K562 (cell line): ENCODE data around the gene SPATA31C2. TPM values are rescaled to one million over a fixed set of nuclear protein-coding genes. Genes with fewer than 3 reads are reported as not detected.

ENCODE experiments used
- ATAC-seq: fragments of 200-7000 bp; cut with Tn5 transposase; 3 replicates; pipeline ENCODE4 v1.9.1; 2020; ENCODE audit warnings: moderate library complexity
- BruUV-seq: library from RNA; stranded (reverse); fragments of 400-500 nt; replicated peaks from 2 replicates; lab custom pipeline; 2021; lab: Mats Ljungman, UMichigan
- CTCF ChIA-PET: fragments of 300-600 bp; formaldehyde crosslinking; extraction: SDS; loops from one replicate; lab custom pipeline; 2021; ENCODE audit warnings: low intra/inter-chr PET ratio; lab: Yijun Ruan, JAX
- POLR2A ChIA-PET: fragments of 300-600, 350-650 bp; sonication (Branson Sonifier 250); formaldehyde crosslinking; extraction: SDS; loops from one replicate; lab custom pipeline; 2021; ENCODE audit warnings: antibody characterized with exemption, inconsistent platforms; lab: Yijun Ruan, JAX
- DNase-seq, 4 experiments: peaks; one replicate each; pipeline versions ENCODE4 v3.0.0 to v3.0.0-alpha.2; 2011 to 2018; ENCODE audit warnings: low spot score in 3 of 4, mixed read lengths in 3 of 4; ENCODE audit errors: extremely low read depth in 1 of 4
- FAIRE-seq: peaks from 2 replicates; lab custom pipeline; 2011; peaks lifted over from hg19 to GRCh38; lab: Jason Lieb, UNC
- H2AFZ ChIP-seq: 2 replicates; pipeline ENCODE4 v1.6.0; 2011; ENCODE audit warnings: low read depth, low read length, control low read depth, inconsistent platforms
- H3K27ac ChIP-seq: fragments of 200-600 bp; 3 replicates; pipeline ENCODE4 v1.8.0; 2011; ENCODE audit warnings: low read depth, mild to moderate bottlenecking, control low read depth, inconsistent platforms, low read length, moderate library complexity, mixed read lengths; ENCODE audit errors: extremely low read depth
- H3K27me3 ChIP-seq, 2 experiments: fragments of 300-600 bp in 1 of 2; 2 replicates in 1 of 2; 3 replicates in 1 of 2; pipeline versions ENCODE4 v1.6.0 to v1.8.0; 2011; ENCODE audit warnings: inconsistent platforms in 2 of 2, low read length in 2 of 2, mild to moderate bottlenecking in 1 of 2, mixed read lengths in 1 of 2, moderate library complexity in 1 of 2; ENCODE audit not compliant: control insufficient read depth in 2 of 2, insufficient read depth in 2 of 2
- H3K36me3 ChIP-seq: fragments of 300-600 bp; 3 replicates; pipeline ENCODE4 v1.8.0; 2011; ENCODE audit warnings: mild to moderate bottlenecking, low read length, inconsistent platforms; ENCODE audit not compliant: control insufficient read depth, insufficient read depth
- H3K4me1 ChIP-seq, 2 experiments: fragments of 200-600 bp in 1 of 2; replicated peaks in 1 of 2; 2 replicates in 1 of 2; 3 replicates in 1 of 2; pipeline versions ENCODE4 v1.5.1 to v1.8.0; 2011; ENCODE audit warnings: inconsistent platforms in 2 of 2, low read length in 2 of 2, mild to moderate bottlenecking in 1 of 2, mixed read lengths in 1 of 2, moderate library complexity in 1 of 2; ENCODE audit not compliant: control insufficient read depth in 2 of 2, insufficient read depth in 2 of 2
- H3K4me2 ChIP-seq: 2 replicates; pipeline ENCODE4 v1.6.1; 2011; ENCODE audit warnings: low read length, control low read depth, inconsistent platforms, mixed read lengths; ENCODE audit not compliant: insufficient read depth
- H3K4me3 ChIP-seq: fragments of 200-600 bp; sonication (generic), shearing (Covaris generic); 2 replicates; pipeline ENCODE4 v1.5.1; 2016; ENCODE audit warnings: control low read depth, inconsistent platforms
- H3K79me2 ChIP-seq: fragments of 200-600 bp; 3 replicates; pipeline ENCODE4 v1.8.0; 2011; ENCODE audit warnings: low read length, inconsistent platforms; ENCODE audit not compliant: control insufficient read depth, insufficient read depth
- H3K9ac ChIP-seq, 2 experiments: 2 replicates each; pipeline versions ENCODE4 v1.6.0 to v1.6.1; 2011; ENCODE audit warnings: low read depth in 2 of 2, low read length in 2 of 2, control low read depth in 1 of 2, inconsistent platforms in 1 of 2, mild to moderate bottlenecking in 1 of 2, mixed read lengths in 1 of 2; ENCODE audit not compliant: insufficient read depth in 1 of 2
- H3K9me1 ChIP-seq: one replicate; pipeline ENCODE4 v1.6.0; 2011; ENCODE audit warnings: inconsistent platforms, mild to moderate bottlenecking, low read length, moderate library complexity; ENCODE audit not compliant: control insufficient read depth, insufficient read depth
- H3K9me3 ChIP-seq: replicated peaks from 2 replicates; pipeline ENCODE4 v1.5.1; 2011; ENCODE audit warnings: low read depth, low read length, inconsistent platforms; ENCODE audit not compliant: control insufficient read depth, insufficient read depth
- H4K20me1 ChIP-seq: replicated peaks from 2 replicates; pipeline ENCODE4 v1.6.1; 2011; ENCODE audit warnings: low read length, inconsistent platforms, mixed read lengths; ENCODE audit not compliant: control insufficient read depth, insufficient read depth
- CHD1 ChIP-seq: fragments of 200-600 bp; sonication (generic); IDR thresholded peaks from one replicate; pipeline ENCODE4 v1.6.1; 2012; ENCODE audit warnings: mild to moderate bottlenecking, moderate library complexity, low read length, inconsistent platforms
- CSDE1 ChIP-seq, 2 experiments: fragments of 450-650 bp; IDR thresholded peaks; 2 replicates each; pipeline ENCODE4 v1.6.1; 2016; ENCODE audit warnings: mild to moderate bottlenecking in 1 of 2
- HDAC6 ChIP-seq: IDR thresholded peaks from 2 replicates; pipeline ENCODE4 v1.6.1; 2012; ENCODE audit warnings: low read depth, mild to moderate bottlenecking, control low read depth, inconsistent platforms, low read length, moderate library complexity
- LCOR ChIP-seq: sonication (generic); formaldehyde crosslinking; IDR thresholded peaks from 2 replicates; pipeline ENCODE4 v1.8.0; 2022; ENCODE audit warnings: mild to moderate bottlenecking, missing genetic modification reagents
- NBN ChIP-seq: fragments of 450-650 bp; IDR thresholded peaks from 2 replicates; pipeline ENCODE4 v1.6.1; 2016; ENCODE audit warnings: low read depth, mild to moderate bottlenecking
- NFIC ChIP-seq: fragments of 450-650 bp; IDR thresholded peaks from 2 replicates; pipeline ENCODE4 v1.6.1; 2017; ENCODE audit warnings: mild to moderate bottlenecking, inconsistent platforms
- PCBP2 ChIP-seq: fragments of 200-400 bp; formaldehyde crosslinking; IDR thresholded peaks from 2 replicates; pipeline ENCODE4 v1.6.1; 2018; ENCODE audit warnings: low read length, low read depth, mild to moderate bottlenecking, moderate library complexity; ENCODE audit not compliant: poor library complexity, severe bottlenecking
- PHTF2 ChIP-seq: fragments of 250-450 bp; sonication (Bioruptor Pico); IDR thresholded peaks from 2 replicates; pipeline ENCODE4 v1.5.0; 2021; ENCODE audit warnings: mild to moderate bottlenecking
- RBM15 ChIP-seq: fragments of 200-400 bp; formaldehyde crosslinking; IDR thresholded peaks from 2 replicates; pipeline ENCODE4 v1.6.1; 2018; ENCODE audit warnings: mild to moderate bottlenecking, low read length, moderate library complexity; ENCODE audit not compliant: insufficient read depth
- RFX5 ChIP-seq: IDR thresholded peaks from 2 replicates; pipeline ENCODE4 v1.6.1; 2011; ENCODE audit warnings: low read depth, mild to moderate bottlenecking, improper control_type of control experiment, low read length
- SUPT5H ChIP-seq: fragments of 450-650 bp; IDR thresholded peaks from 2 replicates; pipeline ENCODE4 v1.6.1; 2016
- ZNF134 ChIP-seq: fragments of 250-450 bp; sonication (Bioruptor Pico); conservative IDR thresholded peaks from 2 replicates; pipeline ENCODE4 v1.4.0; 2020
- ZNF253 ChIP-seq: fragments of 250-450 bp; sonication (Bioruptor Pico); conservative IDR thresholded peaks from 2 replicates; pipeline ENCODE4 v1.6.1; 2021; ENCODE audit warnings: mild to moderate bottlenecking
- ZNF785 ChIP-seq: fragments of 250-450 bp; sonication (Bioruptor Pico); IDR thresholded peaks from 2 replicates; pipeline ENCODE4 v1.4.0; 2020; ENCODE audit warnings: mild to moderate bottlenecking
- WGBS: fragments of 100-300 bp; shearing (Covaris generic); methylation state at CpG from one replicate; pipeline ENCODE4 v1.1.6; 2016; ENCODE audit warnings: low coverage, mixed read lengths; ENCODE audit not compliant: insufficient coverage; ENCODE audit errors: missing lambda C conversion rate; 5-methylcytosine and 5-hydroxymethylcytosine counted together
- in situ Hi-C: fragments of 300-500 bp; cut with MboI; formaldehyde crosslinking; loops from 4 replicates; pipeline ENCODE4 v1.15.0; 2018; ENCODE audit warnings: inconsistent platforms, mixed read lengths
- intact Hi-C: fragments of 100-400 bp; cut with micrococcal nuclease; formaldehyde crosslinking; loops from 2 replicates; pipeline ENCODE4 v1.14.2; 2022
- polyA plus RNA-seq, 8 experiments: library from polyadenylated mRNA; depleted of rRNA in 4 of 8; stranded (reverse) in 5 of 8; unstranded in 3 of 8; fragments of >200 nt; fragmentation: Nextera tagmentation in 2 of 8; fragmentation: Illumina TruSeq in 1 of 8; extraction: Ambion mirVana in 2 of 8; extraction: Trizol in 1 of 8; gene quantifications; 2 replicates each; pipeline versions ENCODE4 v1.2.1 to v1.2.3, GENCODE V29; 2011 to 2014; ENCODE audit warnings: inconsistent platforms in 1 of 8, missing spikeins in 1 of 8
- total RNA-seq, 7 experiments: library from RNA; depleted of rRNA in 6 of 7; stranded (reverse); fragments of >200 nt in 6 of 7; fragmentation: Illumina TruSeq in 2 of 7; extraction: Trizol in 2 of 7; gene quantifications; 2 replicates each; pipeline versions ENCODE4 v1.2.1 to v1.2.3, GENCODE V29; 2011 to 2021; ENCODE audit warnings: low replicate concordance in 1 of 7
- TF ChIP-seq, protein P1 (sequence below), 2 experiments: fragments of 450-650 bp; IDR thresholded peaks; 2 replicates each; pipeline ENCODE4 v1.6.1; 2016
- TF ChIP-seq, protein P2 (sequence below): fragments of 450-650 bp; IDR thresholded peaks from 2 replicates; pipeline ENCODE4 v1.6.1; 2017; ENCODE audit warnings: mild to moderate bottlenecking, moderate library complexity
- TF ChIP-seq, protein P3 (sequence below): sonication (generic); formaldehyde crosslinking; IDR thresholded peaks from 2 replicates; pipeline ENCODE4 v1.8.0; 2022; ENCODE audit warnings: missing genetic modification reagents, mild to moderate bottlenecking, moderate library complexity, borderline replicate concordance

Gene SPATA31C2
- total and polyA plus RNA-seq, 9 of the 15 experiments (the other 6 are each of a cell fraction or from before 2014, with no cell fraction given), result 0.04 to 0.27 (median 0.16) TPM

DNA sequence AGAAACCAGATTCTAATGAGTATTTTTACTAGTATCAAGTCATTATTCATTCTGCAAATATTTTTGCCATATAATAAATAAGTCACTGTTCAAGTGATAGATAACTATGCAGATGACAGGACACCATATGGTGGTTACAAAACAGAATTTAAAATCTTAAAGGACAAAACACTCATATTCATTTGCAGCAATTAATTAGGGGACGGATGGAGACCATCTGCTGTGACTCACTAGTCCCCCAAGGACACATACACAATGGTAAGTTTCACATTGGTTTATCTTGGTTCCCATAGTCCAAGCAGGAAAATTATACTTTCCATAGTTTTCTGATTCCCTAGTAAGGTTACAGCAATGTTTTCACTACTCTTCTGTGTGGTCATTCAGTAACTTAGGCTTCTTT lies 28.4 kb upstream of the SPATA31C2 start:
- no peaks in the 10 kb centered on the region for H4K20me1 ChIP-seq
- H3K4me3 ChIP-seq, result no peak overlapping the region
- 22% methylated on average over 1 of the region's 1 CpG for WGBS
- no TSS peak for BruUV-seq
- no peak overlapping the region for H3K9ac ChIP-seq
- FAIRE-seq, result no peak
- intact Hi-C loops, result no loop called here
- no peak for ATAC-seq
- no peaks in the 10 kb centered on the region for H3K9me1 ChIP-seq
- in situ Hi-C loops, result no loop called here
- no peaks in the 10 kb centered on the region for H3K4me1 ChIP-seq
- H3K36me3 ChIP-seq, result no peaks in the 10 kb centered on the region
- DNase-seq, result no peak
- POLR2A ChIA-PET, result no interaction called here
- H3K79me2 ChIP-seq, result no peaks in the 10 kb centered on the region
- H2AFZ ChIP-seq, result no peak overlapping the region
- H3K4me2 ChIP-seq, result no peak overlapping the region
- H3K27me3 ChIP-seq, result no peaks in the 10 kb centered on the region
- CTCF ChIA-PET, result no interaction called here
- no peaks in the 10 kb centered on the region for H3K9me3 ChIP-seq
- no peak overlapping the region for H3K27ac ChIP-seq
- TF ChIP-seq CHD1 (no peak), NBN (no peak), LCOR (CRISPR knock-in tag) (no peak), CSDE1 (IDR thresholded peaks at IDR 0.05) (no peak), ZNF253 (CRISPR knock-in tag) (no peak), ZNF134 (CRISPR knock-in tag) (no peak), ZNF785 (no peak), NFIC (no peak), RBM15 (no peak), RFX5 (no peak), SUPT5H (no peak), PHTF2 (CRISPR knock-in tag) (no peak), PCBP2 (no peak), HDAC6 (no peak)
- TF ChIP-seq, protein P1, sequence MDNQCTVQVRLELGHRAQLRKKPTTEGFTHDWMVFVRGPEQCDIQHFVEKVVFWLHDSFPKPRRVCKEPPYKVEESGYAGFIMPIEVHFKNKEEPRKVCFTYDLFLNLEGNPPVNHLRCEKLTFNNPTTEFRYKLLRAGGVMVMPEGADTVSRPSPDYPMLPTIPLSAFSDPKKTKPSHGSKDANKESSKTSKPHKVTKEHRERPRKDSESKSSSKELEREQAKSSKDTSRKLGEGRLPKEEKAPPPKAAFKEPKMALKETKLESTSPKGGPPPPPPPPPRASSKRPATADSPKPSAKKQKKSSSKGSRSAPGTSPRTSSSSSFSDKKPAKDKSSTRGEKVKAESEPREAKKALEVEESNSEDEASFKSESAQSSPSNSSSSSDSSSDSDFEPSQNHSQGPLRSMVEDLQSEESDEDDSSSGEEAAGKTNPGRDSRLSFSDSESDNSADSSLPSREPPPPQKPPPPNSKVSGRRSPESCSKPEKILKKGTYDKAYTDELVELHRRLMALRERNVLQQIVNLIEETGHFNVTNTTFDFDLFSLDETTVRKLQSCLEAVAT (IDR thresholded peaks at IDR 0.05), result no peak
- TF ChIP-seq, protein P2, sequence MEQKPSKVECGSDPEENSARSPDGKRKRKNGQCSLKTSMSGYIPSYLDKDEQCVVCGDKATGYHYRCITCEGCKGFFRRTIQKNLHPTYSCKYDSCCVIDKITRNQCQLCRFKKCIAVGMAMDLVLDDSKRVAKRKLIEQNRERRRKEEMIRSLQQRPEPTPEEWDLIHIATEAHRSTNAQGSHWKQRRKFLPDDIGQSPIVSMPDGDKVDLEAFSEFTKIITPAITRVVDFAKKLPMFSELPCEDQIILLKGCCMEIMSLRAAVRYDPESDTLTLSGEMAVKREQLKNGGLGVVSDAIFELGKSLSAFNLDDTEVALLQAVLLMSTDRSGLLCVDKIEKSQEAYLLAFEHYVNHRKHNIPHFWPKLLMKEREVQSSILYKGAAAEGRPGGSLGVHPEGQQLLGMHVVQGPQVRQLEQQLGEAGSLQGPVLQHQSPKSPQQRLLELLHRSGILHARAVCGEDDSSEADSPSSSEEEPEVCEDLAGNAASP, result no peak
- TF ChIP-seq, protein P3, sequence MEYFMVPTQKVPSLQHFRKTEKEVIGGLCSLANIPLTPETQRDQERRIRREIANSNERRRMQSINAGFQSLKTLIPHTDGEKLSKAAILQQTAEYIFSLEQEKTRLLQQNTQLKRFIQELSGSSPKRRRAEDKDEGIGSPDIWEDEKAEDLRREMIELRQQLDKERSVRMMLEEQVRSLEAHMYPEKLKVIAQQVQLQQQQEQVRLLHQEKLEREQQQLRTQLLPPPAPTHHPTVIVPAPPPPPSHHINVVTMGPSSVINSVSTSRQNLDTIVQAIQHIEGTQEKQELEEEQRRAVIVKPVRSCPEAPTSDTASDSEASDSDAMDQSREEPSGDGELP (CRISPR knock-in tag), result no peak
